Coronary artery (tissue), 2 donors: ENCODE results near the gene PLEKHG2.
A peak's percentile ranks its signal among the peaks of the same experiment; 100 is the strongest.

Experiments
- DNase-seq: peaks from one replicate; pipeline ENCODE4 v3.0.0-alpha.2; 2017; ENCODE audit warnings: low spot score
- H3K27ac ChIP-seq, 2 donors: fragments of 200-600 bp; sonication (generic); one replicate each; pipeline ENCODE4 v1.5.1; 2016 to 2019
- H3K4me3 ChIP-seq: fragments of 200-600 bp; sonication (generic); 2 replicates; pipeline ENCODE4 v1.5.1; 2016; ENCODE audit warnings: mild to moderate bottlenecking, moderate library complexity
- TF ChIP-seq, protein P1 (sequence below): fragments of 200-600 bp; sonication (generic); IDR thresholded peaks from one replicate; pipeline ENCODE4 v1.5.1; 2019; ENCODE audit warnings: antibody characterized with exemption

The PLEKHG2 gene

DNA sequence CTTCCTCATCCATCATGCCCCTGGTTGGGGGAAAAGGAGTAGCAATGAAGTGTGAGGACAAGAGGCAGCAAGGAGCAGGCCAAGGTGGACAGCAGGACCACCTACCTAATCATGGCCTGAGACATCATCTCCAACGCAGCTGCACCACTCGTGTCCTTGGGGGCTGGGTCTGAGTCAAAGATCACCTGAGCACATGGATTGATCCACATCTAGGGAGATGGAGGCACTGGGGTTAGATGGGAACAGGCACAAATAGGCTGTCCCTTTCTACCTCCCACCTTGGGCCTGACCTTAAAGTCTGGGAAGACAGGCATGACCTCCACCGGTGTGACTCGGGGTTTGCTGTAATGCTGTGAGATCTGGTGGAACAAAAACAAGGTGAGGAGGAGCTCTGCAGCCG lies 23.8 kb upstream of the PLEKHG2 start:
- DNase-seq, result no peak
- TF ChIP-seq, protein P1, sequence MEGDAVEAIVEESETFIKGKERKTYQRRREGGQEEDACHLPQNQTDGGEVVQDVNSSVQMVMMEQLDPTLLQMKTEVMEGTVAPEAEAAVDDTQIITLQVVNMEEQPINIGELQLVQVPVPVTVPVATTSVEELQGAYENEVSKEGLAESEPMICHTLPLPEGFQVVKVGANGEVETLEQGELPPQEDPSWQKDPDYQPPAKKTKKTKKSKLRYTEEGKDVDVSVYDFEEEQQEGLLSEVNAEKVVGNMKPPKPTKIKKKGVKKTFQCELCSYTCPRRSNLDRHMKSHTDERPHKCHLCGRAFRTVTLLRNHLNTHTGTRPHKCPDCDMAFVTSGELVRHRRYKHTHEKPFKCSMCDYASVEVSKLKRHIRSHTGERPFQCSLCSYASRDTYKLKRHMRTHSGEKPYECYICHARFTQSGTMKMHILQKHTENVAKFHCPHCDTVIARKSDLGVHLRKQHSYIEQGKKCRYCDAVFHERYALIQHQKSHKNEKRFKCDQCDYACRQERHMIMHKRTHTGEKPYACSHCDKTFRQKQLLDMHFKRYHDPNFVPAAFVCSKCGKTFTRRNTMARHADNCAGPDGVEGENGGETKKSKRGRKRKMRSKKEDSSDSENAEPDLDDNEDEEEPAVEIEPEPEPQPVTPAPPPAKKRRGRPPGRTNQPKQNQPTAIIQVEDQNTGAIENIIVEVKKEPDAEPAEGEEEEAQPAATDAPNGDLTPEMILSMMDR, result no peak
- H3K27ac ChIP-seq, result peak overlapping the region in 1 of 2 donors; percentile 99

DNA sequence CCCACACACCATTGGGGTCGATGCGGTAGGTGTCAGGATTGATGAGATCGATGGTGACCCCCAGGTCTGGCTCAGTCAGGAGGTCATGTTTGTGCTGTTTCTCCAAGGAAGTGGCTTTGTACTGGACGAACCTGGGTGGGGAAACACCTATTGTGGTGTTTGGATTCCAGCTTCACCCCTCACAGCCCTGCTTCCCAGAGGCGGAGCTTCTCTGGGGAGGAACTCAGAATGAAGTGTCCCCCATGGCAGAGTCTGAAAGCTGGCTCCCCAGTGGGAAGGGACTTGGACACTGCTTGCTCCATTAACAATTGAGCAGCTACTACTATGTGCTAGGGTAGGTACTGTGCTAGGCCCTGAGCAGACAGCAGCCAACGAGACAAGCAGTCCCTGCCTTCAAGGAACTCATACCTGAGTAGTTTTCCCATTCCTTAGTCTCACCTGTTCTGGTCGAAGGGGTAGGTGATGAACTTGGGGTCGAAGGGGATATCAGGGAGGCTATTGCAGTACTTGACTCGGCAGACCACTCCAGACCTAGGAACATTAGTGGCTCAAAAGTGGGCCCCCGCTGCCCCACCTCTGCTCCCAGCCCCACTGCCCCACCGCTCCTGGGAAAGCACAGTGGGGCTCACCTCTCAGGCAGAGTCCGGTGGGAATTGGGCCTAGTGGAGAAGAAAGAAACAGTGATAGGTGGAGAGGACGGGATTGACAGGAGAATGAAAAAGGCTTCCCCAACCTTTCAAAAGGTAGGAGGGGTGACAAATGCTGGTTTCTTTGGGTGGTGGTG lies 22.6 kb upstream of the PLEKHG2 start:
- TF ChIP-seq, protein P1, result no peak

More for the DNA sequence above, 23.8 kb upstream of the PLEKHG2 start:
- no peak overlapping the region for H3K4me3 ChIP-seq

DNA sequence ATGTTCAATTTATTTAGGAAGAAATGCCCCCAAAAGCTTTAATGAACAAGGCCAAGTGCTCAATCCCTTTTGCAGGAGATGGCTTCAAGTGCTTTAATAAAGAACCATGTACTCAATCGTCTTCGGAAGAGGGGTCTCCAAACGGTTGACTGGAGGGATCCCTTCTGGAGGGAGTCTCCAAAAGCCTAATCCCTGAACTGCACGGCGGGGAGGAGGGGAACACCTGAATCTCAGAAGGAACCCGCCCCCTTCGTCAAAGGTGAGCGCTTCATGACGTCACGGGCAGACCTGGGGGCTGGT lies 22.1 kb upstream of the PLEKHG2 start:
- H3K27ac ChIP-seq, result peak overlapping the region; percentile 89 to 99
- TF ChIP-seq, protein P1, result no peak
- H3K4me3 ChIP-seq, result peak overlapping the region; percentile 98
- DNase-seq, result no peak

More for the DNA sequence above, 22.6 kb upstream of the PLEKHG2 start:
- peak overlapping the region; percentile 89 to 99 for H3K27ac ChIP-seq
- DNase-seq, result no peak
- peak overlapping the region; percentile 98 for H3K4me3 ChIP-seq

DNA sequence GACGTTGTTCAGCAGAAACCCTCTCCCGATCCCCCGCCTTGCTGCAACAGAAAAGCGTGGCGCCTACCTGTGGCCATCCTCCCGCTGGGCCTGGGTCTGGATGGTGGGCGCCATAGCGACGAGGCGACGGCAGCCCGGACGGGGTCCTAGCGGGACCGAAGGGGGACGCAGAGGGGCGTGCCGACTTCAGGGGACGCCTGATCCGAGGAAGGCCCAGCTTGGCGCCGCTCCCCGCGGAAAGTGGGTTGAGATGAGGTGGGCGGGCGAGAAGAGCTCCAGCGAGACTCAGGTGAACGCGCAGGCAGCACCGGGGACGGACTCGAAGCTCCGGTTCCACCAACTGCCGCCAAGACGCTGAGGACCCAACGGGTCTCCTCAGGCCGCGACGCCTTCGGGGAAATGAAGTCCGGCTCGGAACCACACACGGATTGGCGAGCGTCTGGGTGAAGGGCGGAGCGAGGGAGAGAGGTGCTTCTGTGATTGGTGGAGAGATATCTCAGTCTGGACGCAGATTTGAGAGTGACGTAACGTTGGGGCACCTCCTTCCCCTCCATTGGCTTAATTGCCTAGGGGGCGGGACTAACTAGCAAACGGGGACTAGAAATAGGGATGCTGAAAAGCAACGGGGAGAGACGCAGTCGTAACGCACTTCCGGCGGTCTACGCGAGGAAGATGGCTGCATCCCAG lies 21.6 kb upstream of the PLEKHG2 start, which contains the start of the genes MED29 and PAF1:
Gene MED29, plus strand, starts transcription at position 628 of the 687 bp plus-strand sequence. Its CDS starts 45 bp downstream, at position 673.
Gene PAF1, minus strand, starts transcription at position 356 of the 687 bp plus-strand sequence. Its CDS starts 242 bp downstream, at position 114.
- H3K27ac ChIP-seq, result peak within 1 kb of the TSS; percentile 89 to 99
- H3K4me3 ChIP-seq, result peak within 1 kb of the TSS; percentile 98
- TF ChIP-seq, protein P1, result no peak
- peak; percentile 99 for DNase-seq

DNA sequence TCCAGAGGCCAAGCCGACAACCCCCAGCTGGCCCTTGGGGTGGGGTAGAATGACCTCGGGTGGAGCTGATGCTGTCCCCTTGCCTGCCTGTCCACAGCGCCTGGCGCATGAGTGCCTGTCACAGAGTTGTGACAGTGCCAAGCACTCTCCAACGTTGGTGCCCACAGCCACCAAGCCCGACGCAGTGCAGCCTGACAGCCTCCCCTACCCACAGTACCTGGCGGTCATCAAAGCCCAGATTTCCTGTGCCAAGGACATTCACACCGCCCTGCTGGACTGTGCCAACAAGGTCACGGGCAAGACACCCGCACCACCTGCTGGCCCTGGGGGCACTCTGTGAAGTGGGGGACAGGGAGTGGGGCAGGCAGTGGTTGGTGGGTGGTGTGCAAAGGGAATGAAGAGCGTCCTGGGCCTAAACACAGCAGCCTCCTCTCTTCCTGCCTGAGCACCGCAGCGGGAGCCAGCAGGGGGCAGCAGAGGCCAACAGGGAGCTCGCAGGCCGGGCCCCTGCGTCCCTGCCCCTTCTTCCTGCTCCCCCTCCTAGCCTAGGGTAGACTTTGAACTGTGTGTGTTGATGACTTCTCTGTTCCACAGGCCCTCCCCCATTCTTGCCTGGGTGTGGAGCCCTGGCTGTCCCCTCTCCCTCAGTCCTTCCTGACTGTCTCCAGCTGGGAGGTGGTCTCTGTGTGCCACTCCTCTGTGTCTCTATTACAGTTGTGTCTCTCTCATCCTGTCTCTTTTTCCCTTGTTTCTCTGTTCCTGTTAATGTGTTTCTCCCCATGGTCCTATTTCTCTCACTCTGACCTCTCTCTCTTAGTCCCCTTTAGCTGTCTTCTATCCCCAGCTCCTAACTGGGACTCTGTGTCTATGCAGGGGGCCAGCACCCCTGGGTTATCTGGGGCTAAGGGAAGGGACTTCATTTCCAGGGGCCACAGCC lies 14.8 kb upstream of the PLEKHG2 start:
- no peak for DNase-seq
- Histone ChIP-seq H3K27ac (peak overlapping the region; percentile 73 to 100), H3K4me3 (peak overlapping the region; percentile 17)
- TF ChIP-seq, protein P1, result peak; percentile 99

DNA sequence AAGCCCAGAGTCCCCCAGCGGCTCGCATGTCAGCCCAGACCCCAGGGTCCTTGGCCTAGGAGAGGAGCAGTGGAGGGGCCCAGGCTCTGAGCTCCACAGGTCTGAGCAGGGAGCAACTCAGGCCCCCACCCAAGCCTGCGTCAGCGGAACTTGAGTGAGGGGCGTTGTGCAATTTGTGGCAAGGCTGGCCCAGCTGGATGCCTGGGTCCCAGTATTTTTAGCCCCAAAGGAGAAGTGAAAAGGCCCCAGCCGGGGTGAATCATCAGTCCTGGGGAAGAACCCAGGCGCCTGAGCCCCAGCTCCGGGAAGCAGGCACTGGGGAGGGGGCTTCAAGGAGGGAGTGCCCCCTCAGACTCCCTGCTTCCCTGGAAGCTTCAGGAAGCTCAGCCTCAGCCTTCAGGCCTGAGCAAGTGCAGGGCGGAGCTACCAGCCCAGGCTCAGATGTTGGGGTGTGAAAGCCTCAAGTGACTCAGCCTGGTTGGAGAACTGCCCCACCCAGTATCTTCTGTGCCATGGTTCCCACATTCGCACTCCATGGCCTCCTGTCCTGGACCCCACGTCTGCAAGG lies 14.1 kb upstream of the PLEKHG2 start:
- TF ChIP-seq, protein P1, result no peak
- DNase-seq, result no peak
- H3K27ac ChIP-seq, result peak overlapping the region; percentile 73 to 100
- H3K4me3 ChIP-seq, result peak overlapping the region; percentile 17
